Middle frontal gyrus (tissue), 1 donor: ENCODE results near the gene BRK1.
"Not testable (repeated sequence)": the region's sequence is repeated elsewhere in the genome, so short reads cannot be mapped to it uniquely, and the experiment has no call there.

Experiments used
- DNase-seq: peaks from one replicate; pipeline ENCODE4 v3.0.0-alpha.2; 2015; ENCODE audit warnings: low spot score; ENCODE audit errors: extremely low spot score

The BRK1 gene

DNA sequence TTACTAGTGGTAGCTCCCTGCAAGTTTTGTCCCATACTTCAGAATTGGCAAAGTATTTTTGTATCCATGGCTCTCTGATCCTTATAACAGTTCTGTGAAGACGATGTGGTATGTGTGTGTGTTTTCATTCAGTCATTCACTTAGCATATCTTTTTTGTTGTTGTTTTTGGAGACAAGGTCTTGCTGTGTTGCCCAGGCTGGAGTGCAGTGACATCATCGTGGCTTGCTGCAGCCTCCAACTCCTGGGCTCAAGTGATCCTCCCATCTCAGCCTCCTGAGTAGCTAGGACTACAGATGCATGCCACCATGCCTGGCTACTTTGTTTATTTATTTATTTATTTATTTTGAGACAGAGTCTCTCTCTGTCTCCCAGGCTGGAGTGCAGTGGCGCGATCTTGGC, 60.7 kb downstream of the BRK1 start:
- DNase-seq = not testable (repeated sequence)
